ENCODE measurements around the gene INTS14. TPM values are rescaled to one million over a fixed set of nuclear protein-coding genes. Genes with fewer than 3 reads are reported as not detected.
"Not testable (repeated sequence)": the region's sequence is repeated elsewhere in the genome, so short reads cannot be mapped to it uniquely, and the experiment has no call there.

The INTS14 gene
- total RNA-seq, 2 experiments from 2014 or later = 20.6 to 25.1 TPM

DNA sequence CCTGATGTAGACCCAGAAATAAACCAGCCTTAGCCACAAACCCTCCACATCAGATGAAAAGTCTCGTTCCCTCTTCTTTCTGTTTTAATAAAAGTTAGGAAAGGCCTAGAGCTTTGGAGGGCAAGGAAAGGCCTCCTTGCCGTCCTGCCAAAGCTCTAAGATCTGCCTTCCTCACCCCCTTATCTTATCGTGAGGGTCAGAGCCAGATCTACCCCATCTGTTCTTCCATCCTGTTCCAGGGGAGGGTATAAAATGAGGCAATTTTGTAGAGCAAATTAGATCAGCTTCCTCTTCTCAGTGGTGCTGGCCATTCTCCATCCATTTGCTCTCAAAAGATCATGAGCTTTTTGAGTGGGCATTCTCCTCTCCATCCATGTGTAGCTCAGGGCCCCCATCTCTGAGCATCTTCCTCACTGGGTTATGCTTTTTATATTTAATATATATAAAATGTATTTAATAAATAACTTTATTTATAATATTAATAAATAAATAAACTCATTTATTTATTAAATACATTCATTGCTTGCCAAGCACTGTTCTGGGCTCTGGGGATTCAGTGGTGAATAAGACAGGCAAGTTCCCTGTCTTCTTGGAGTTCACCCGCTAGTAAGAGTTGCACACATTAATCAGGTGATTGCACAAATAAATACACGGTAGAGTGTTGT is 8.8 kb upstream of the INTS14 start:
- no peak for ATAC-seq (ENCODE audit: poor library complexity)
- DNase-seq = no peak
- Histone ChIP-seq H3K4me3 (ENCODE audit: low read length) (no peak overlapping the region), H3K27me3 (ENCODE audit: control insufficient read depth in 1 of 2, insufficient read depth in 2 of 2, low read length in 2 of 2) (no peaks in the 10 kb centered on the region), H3K36me3 (ENCODE audit: insufficient read depth, low read length) (no peaks in the 10 kb centered on the region), H3K9me3 (ENCODE audit: control insufficient read depth in 1 of 2, insufficient read depth in 1 of 2, low read length in 2 of 2) (no peaks in the 10 kb centered on the region), H3K27ac (ENCODE audit: low read depth in 1 of 2, low read length in 2 of 2) (no peak overlapping the region), H3K4me1 (ENCODE audit: insufficient read depth, low read length) (no peaks in the 10 kb centered on the region)
- intact Hi-C loops (cut with DNase I, micrococcal nuclease) = loop anchor here in 1 of 2 experiments (10.0 kb wide), 1 partner anchor 315 kb away; the partner anchor contains the start of gene RNU5B-1
- Mint-ChIP-seq H3K27me3 (no peaks in the 10 kb centered on the region), H3K4me3 (no peak overlapping the region), H3K4me1 (ENCODE audit: low read depth) (no peaks in the 10 kb centered on the region), H3K27ac (no peak overlapping the region), H3K9me3 (no peaks in the 10 kb centered on the region), H3K36me3 (ENCODE audit: low read depth) (peaks cover 6% of the 10 kb centered on the region)
- TF ChIP-seq, protein P1, sequence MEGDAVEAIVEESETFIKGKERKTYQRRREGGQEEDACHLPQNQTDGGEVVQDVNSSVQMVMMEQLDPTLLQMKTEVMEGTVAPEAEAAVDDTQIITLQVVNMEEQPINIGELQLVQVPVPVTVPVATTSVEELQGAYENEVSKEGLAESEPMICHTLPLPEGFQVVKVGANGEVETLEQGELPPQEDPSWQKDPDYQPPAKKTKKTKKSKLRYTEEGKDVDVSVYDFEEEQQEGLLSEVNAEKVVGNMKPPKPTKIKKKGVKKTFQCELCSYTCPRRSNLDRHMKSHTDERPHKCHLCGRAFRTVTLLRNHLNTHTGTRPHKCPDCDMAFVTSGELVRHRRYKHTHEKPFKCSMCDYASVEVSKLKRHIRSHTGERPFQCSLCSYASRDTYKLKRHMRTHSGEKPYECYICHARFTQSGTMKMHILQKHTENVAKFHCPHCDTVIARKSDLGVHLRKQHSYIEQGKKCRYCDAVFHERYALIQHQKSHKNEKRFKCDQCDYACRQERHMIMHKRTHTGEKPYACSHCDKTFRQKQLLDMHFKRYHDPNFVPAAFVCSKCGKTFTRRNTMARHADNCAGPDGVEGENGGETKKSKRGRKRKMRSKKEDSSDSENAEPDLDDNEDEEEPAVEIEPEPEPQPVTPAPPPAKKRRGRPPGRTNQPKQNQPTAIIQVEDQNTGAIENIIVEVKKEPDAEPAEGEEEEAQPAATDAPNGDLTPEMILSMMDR (IDR thresholded peaks at IDR 0.05) = no peak
- CTCF ChIA-PET = no interaction called here
- POLR2A ChIA-PET = no interaction called here

DNA sequence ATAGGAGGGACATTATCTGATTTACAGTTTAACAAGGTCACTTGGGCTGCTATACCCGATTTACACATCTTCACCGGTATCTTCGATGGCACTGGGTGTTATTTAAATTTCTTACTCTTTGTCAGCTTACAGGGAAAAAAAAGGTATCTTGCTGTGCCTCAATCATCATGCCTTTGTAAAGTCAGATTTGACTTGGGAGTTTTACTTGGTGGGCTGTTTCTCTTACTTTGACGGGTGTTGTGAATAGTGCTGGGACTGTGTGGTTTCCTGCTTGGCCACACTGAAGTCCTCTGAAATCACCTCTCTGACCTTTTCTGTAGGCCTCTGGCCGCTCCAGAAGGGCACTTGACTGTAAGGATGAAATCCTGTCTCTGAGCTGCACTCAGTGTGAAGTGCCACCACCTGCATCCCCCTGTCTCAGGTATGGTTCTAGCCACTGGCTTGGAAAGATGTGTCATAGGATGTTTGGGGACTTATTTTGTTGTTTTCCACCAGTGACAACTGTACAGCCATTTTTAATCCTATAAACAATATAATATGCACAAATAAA is 7.7 kb upstream of the INTS14 start:
- Histone ChIP-seq H3K36me3 (ENCODE audit: insufficient read depth, low read length) (no peaks in the 10 kb centered on the region), H3K9me3 (ENCODE audit: control insufficient read depth in 1 of 2, insufficient read depth in 1 of 2, low read length in 2 of 2) (no peaks in the 10 kb centered on the region), H3K27me3 (ENCODE audit: control insufficient read depth in 1 of 2, insufficient read depth in 2 of 2, low read length in 2 of 2) (no peaks in the 10 kb centered on the region), H3K4me3 (ENCODE audit: low read length) (no peak overlapping the region), H3K27ac (ENCODE audit: low read depth in 1 of 2, low read length in 2 of 2) (no peak overlapping the region), H3K4me1 (ENCODE audit: insufficient read depth, low read length) (no peaks in the 10 kb centered on the region)
- ChIA-PET POLR2A (no interaction called here), CTCF (no interaction called here)
- intact Hi-C loops (cut with DNase I, micrococcal nuclease) = loop anchor here in 1 of 2 experiments (10.0 kb wide), 1 partner anchor 314 kb away; the partner anchor contains the start of gene RNU5B-1
- TF ChIP-seq, protein P1 (IDR thresholded peaks at IDR 0.05) = no peak
- no peaks in the 10 kb centered on the region for H3K27me3 Mint-ChIP-seq
- H3K27ac Mint-ChIP-seq = no peak overlapping the region
- no peaks in the 10 kb centered on the region for H3K4me1 Mint-ChIP-seq (ENCODE audit: low read depth)
- DNase-seq (no peak), ATAC-seq (ENCODE audit: poor library complexity) (no peak)
- no peaks in the 10 kb centered on the region for H3K9me3 Mint-ChIP-seq
- H3K4me3 Mint-ChIP-seq = no peak overlapping the region
- no peaks in the 10 kb centered on the region for H3K36me3 Mint-ChIP-seq (ENCODE audit: low read depth)

DNA sequence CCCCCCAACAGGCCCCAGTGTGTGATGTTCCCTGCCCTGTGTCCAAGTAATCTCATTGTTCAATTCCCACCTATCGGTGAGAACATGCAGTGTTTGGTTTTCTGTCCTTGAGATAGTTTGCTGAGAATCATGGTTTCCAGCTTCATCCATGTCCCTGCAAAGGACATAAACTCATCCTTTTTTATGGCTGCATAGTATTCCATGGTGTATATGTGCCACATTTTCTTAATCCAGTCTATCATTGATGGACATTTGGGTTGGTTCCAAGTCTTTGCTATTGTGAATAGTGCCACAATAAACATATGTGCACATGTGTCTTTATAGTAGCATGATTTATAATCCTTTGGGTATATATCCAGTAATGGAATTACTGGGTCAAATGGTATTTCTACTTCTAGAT is 5.0 kb upstream of the INTS14 start:
- H3K27ac ChIP-seq (ENCODE audit: low read depth in 1 of 2, low read length in 2 of 2); H3K9me3 Mint-ChIP-seq; H3K9me3 ChIP-seq (ENCODE audit: control insufficient read depth in 1 of 2, insufficient read depth in 1 of 2, low read length in 2 of 2); H3K4me3 ChIP-seq (ENCODE audit: low read length); ATAC-seq (ENCODE audit: poor library complexity); POLR2A ChIA-PET; H3K27me3 Mint-ChIP-seq; CTCF ChIA-PET; H3K36me3 Mint-ChIP-seq (ENCODE audit: low read depth); H3K36me3 ChIP-seq (ENCODE audit: insufficient read depth, low read length); H3K4me3 Mint-ChIP-seq; DNase-seq; H3K27ac Mint-ChIP-seq; H3K27me3 ChIP-seq (ENCODE audit: control insufficient read depth in 1 of 2, insufficient read depth in 2 of 2, low read length in 2 of 2): not testable (repeated sequence)
- intact Hi-C loops (cut with DNase I, micrococcal nuclease) = loop anchor here in 1 of 2 experiments (10.0 kb wide), 1 partner anchor 311 kb away; the partner anchor contains the start of gene RNU5B-1
- peaks cover 18% of the 10 kb centered on the region for H3K4me1 Mint-ChIP-seq (ENCODE audit: low read depth)
- peaks cover 14% of the 10 kb centered on the region for H3K4me1 ChIP-seq (ENCODE audit: insufficient read depth, low read length)
